Measurements from ENCODE around the gene FAM83C.

GRCh38 chr20:35246723-35247122 is 45.5 kb downstream of the FAM83C start:
- TF ChIP-seq, protein P1, sequence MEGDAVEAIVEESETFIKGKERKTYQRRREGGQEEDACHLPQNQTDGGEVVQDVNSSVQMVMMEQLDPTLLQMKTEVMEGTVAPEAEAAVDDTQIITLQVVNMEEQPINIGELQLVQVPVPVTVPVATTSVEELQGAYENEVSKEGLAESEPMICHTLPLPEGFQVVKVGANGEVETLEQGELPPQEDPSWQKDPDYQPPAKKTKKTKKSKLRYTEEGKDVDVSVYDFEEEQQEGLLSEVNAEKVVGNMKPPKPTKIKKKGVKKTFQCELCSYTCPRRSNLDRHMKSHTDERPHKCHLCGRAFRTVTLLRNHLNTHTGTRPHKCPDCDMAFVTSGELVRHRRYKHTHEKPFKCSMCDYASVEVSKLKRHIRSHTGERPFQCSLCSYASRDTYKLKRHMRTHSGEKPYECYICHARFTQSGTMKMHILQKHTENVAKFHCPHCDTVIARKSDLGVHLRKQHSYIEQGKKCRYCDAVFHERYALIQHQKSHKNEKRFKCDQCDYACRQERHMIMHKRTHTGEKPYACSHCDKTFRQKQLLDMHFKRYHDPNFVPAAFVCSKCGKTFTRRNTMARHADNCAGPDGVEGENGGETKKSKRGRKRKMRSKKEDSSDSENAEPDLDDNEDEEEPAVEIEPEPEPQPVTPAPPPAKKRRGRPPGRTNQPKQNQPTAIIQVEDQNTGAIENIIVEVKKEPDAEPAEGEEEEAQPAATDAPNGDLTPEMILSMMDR (conservative IDR thresholded peaks at IDR 0.05 in 1 of 2, IDR thresholded peaks at IDR 0.05 in 1 of 2; ENCODE audit: low read depth in 1 of 2, low read length in 2 of 2) = no peak
- TF ChIP-seq EZH2 (IDR thresholded peaks at IDR 0.05; ENCODE audit: low read length, missing control alignments) = no peak

All from fibroblast of lung (primary cell).